SK-N-SH treated with all-trans-retinoic acid at 6 μM for 48 hours (cell line): ENCODE results near the gene SNTN.

Experiments used
- BACH2 ChIP-seq: fragments of 250-450 bp; sonication (Bioruptor Pico); IDR thresholded peaks from 2 replicates; pipeline ENCODE4 v1.9.0; 2021; ENCODE audit warnings: mild to moderate bottlenecking, borderline replicate concordance
- CREB5 ChIP-seq: fragments of 250-450 bp; sonication (Bioruptor Pico); IDR thresholded peaks from 2 replicates; pipeline ENCODE4 v1.5.1; 2020; ENCODE audit warnings: low read depth, mild to moderate bottlenecking, moderate library complexity
- CSDC2 ChIP-seq: fragments of 250-450 bp; sonication (Bioruptor Pico); IDR thresholded peaks from 2 replicates; pipeline ENCODE4 v1.5.0; 2020; ENCODE audit warnings: mild to moderate bottlenecking, moderate library complexity
- ISL1 ChIP-seq: fragments of 250-450 bp; sonication (Bioruptor Pico); IDR thresholded peaks from 2 replicates; pipeline ENCODE4 v2.1.2; 2022; ENCODE audit warnings: mild to moderate bottlenecking, moderate library complexity
- OSR1 ChIP-seq: fragments of 250-450 bp; sonication (Bioruptor Pico); IDR thresholded peaks from 2 replicates; pipeline ENCODE4 v1.8.0; 2022; ENCODE audit warnings: moderate library complexity, mild to moderate bottlenecking, inconsistent platforms
- RARB ChIP-seq: fragments of 250-450 bp; sonication (Bioruptor Pico); IDR thresholded peaks from 2 replicates; pipeline ENCODE4 v1.8.0; 2021; ENCODE audit warnings: mild to moderate bottlenecking, moderate library complexity
- SNAI2 ChIP-seq: fragments of 250-450 bp; sonication (Bioruptor Pico); IDR thresholded peaks from 2 replicates; pipeline ENCODE4 v1.5.0; 2020; ENCODE audit warnings: mild to moderate bottlenecking, moderate library complexity
- TCF4 ChIP-seq: fragments of 250-450 bp; sonication (Bioruptor Pico); IDR thresholded peaks from 2 replicates; pipeline ENCODE4 v1.8.0; 2021; ENCODE audit warnings: mild to moderate bottlenecking, moderate library complexity, borderline replicate concordance
- ZC3H10 ChIP-seq: fragments of 250-450 bp; sonication (Bioruptor Pico); IDR thresholded peaks from 2 replicates; pipeline ENCODE4 v1.5.1; 2021; ENCODE audit warnings: mild to moderate bottlenecking, moderate library complexity
- ZFP30 ChIP-seq: fragments of 450-650 bp; formaldehyde crosslinking; IDR thresholded peaks from 2 replicates; pipeline ENCODE4 v1.5.0; 2022; ENCODE audit warnings: mild to moderate bottlenecking, moderate library complexity
- ZNF565 ChIP-seq: fragments of 450-650 bp; formaldehyde crosslinking; conservative IDR thresholded peaks from 2 replicates; pipeline ENCODE4 v1.5.0; 2020; ENCODE audit warnings: low read depth, mild to moderate bottlenecking, moderate library complexity
- TF ChIP-seq, protein P1 (sequence below): fragments of 250-450 bp; sonication (Bioruptor Pico); IDR thresholded peaks from 2 replicates; pipeline ENCODE4 v1.8.0; 2020; ENCODE audit warnings: mild to moderate bottlenecking, moderate library complexity, borderline replicate concordance
- TF ChIP-seq, protein P2 (sequence below): fragments of 250-450 bp; sonication (Bioruptor Pico); IDR thresholded peaks from 2 replicates; pipeline ENCODE4 v1.5.1; 2021; ENCODE audit warnings: mild to moderate bottlenecking, moderate library complexity

DNA sequence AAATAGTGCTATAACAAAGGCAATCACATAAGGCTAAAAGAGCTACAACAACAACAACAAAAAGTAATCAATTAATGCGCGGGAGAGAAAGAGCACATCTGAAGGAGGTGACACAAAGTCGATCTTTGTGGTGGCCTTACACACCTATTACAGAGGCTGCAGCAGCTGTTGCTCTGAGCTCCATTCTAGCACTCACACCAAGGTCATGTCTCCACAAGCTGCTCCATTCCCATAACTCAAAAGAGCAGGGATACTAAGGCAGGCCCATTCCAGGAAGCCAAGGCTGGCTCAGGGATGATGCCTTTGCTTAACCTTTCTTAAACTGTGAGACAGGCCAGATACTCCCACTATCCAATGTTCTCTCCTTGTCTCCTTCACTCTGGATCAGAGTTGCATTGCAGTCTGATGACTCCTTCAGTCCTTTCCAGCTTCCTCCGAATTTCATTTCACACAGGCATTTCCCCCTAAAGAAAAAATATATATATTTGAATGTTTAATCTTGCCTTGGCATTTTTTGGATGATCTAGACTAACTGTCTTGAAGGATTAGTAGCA is 52.7 kb downstream of the SNTN start:
- no peak for TF ChIP-seq RARB
- TF ChIP-seq ZFP30 (CRISPR knock-in tag), result no peak
- no peak for TF ChIP-seq OSR1 (CRISPR knock-in tag)
- TF ChIP-seq, protein P1, sequence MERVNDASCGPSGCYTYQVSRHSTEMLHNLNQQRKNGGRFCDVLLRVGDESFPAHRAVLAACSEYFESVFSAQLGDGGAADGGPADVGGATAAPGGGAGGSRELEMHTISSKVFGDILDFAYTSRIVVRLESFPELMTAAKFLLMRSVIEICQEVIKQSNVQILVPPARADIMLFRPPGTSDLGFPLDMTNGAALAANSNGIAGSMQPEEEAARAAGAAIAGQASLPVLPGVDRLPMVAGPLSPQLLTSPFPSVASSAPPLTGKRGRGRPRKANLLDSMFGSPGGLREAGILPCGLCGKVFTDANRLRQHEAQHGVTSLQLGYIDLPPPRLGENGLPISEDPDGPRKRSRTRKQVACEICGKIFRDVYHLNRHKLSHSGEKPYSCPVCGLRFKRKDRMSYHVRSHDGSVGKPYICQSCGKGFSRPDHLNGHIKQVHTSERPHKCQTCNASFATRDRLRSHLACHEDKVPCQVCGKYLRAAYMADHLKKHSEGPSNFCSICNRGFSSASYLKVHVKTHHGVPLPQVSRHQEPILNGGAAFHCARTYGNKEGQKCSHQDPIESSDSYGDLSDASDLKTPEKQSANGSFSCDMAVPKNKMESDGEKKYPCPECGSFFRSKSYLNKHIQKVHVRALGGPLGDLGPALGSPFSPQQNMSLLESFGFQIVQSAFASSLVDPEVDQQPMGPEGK (CRISPR knock-in tag), result no peak
- no peak for TF ChIP-seq CREB5 (CRISPR knock-in tag)
- TF ChIP-seq BACH2 (CRISPR knock-in tag), result no peak
- no peak for TF ChIP-seq TCF4 (CRISPR knock-in tag)
- TF ChIP-seq CSDC2 (CRISPR knock-in tag), result no peak
- TF ChIP-seq SNAI2 (CRISPR knock-in tag), result no peak
- TF ChIP-seq, protein P2, sequence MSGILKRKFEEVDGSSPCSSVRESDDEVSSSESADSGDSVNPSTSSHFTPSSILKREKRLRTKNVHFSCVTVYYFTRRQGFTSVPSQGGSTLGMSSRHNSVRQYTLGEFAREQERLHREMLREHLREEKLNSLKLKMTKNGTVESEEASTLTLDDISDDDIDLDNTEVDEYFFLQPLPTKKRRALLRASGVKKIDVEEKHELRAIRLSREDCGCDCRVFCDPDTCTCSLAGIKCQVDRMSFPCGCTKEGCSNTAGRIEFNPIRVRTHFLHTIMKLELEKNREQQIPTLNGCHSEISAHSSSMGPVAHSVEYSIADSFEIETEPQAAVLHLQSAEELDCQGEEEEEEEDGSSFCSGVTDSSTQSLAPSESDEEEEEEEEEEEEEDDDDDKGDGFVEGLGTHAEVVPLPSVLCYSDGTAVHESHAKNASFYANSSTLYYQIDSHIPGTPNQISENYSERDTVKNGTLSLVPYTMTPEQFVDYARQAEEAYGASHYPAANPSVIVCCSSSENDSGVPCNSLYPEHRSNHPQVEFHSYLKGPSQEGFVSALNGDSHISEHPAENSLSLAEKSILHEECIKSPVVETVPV, result no peak
- no peak for TF ChIP-seq ISL1 (CRISPR knock-in tag)
- no peak for TF ChIP-seq ZNF565 (CRISPR knock-in tag)
- TF ChIP-seq ZC3H10, result no peak
